WTC11 (cell line): ENCODE measurements around the gene LRATD1.

ENCODE experiments used
- ATF1 ChIP-seq: sonication (generic); formaldehyde crosslinking; IDR thresholded peaks from 2 replicates; pipeline ENCODE4 v1.8.1; 2023; ENCODE audit warnings: mild to moderate bottlenecking, moderate library complexity, missing genetic modification reagents
- NFYB ChIP-seq: sonication (generic); formaldehyde crosslinking; conservative IDR thresholded peaks from 2 replicates; pipeline ENCODE4 v1.8.0; 2022; ENCODE audit warnings: low read depth, missing genetic modification reagents
- NR3C1 ChIP-seq: sonication (generic); formaldehyde crosslinking; conservative IDR thresholded peaks from 2 replicates; pipeline ENCODE4 v1.8.1; 2023; ENCODE audit warnings: low read depth, mild to moderate bottlenecking, missing genetic modification reagents
- RORB ChIP-seq: fragments of 250-450 bp; sonication (Bioruptor Pico); IDR thresholded peaks from 2 replicates; pipeline ENCODE4 v1.9.0; 2021; ENCODE audit warnings: mild to moderate bottlenecking
- TCF7 ChIP-seq: sonication (generic); formaldehyde crosslinking; IDR thresholded peaks from 2 replicates; pipeline ENCODE4 v1.8.0; 2022; ENCODE audit warnings: mild to moderate bottlenecking, low read depth, missing genetic modification reagents, moderate library complexity
- TEAD4 ChIP-seq: sonication (generic); formaldehyde crosslinking; IDR thresholded peaks from 2 replicates; pipeline ENCODE4 v1.8.0; 2022; ENCODE audit warnings: mild to moderate bottlenecking, missing genetic modification reagents
- ZBTB21 ChIP-seq: sonication (generic); formaldehyde crosslinking; IDR thresholded peaks from 2 replicates; pipeline ENCODE4 v1.8.1; 2023; ENCODE audit warnings: mild to moderate bottlenecking, missing genetic modification reagents, borderline replicate concordance
- TF ChIP-seq, protein P1 (sequence below): sonication (generic); formaldehyde crosslinking; IDR thresholded peaks from 2 replicates; pipeline ENCODE4 v1.8.0; 2022; ENCODE audit warnings: mild to moderate bottlenecking, missing genetic modification reagents
- TF ChIP-seq, protein P2 (sequence below): fragments of 200-600 bp; IDR thresholded peaks from 2 replicates; pipeline ENCODE4 v1.8.0; 2022; ENCODE audit warnings: antibody characterized with exemption
- TF ChIP-seq, protein P3 (sequence below): sonication (generic); formaldehyde crosslinking; IDR thresholded peaks from 2 replicates; pipeline ENCODE4 v1.8.1; 2023; ENCODE audit warnings: mild to moderate bottlenecking, missing genetic modification reagents, moderate library complexity
- TF ChIP-seq, protein P4 (sequence below): sonication (generic); formaldehyde crosslinking; IDR thresholded peaks from 2 replicates; pipeline ENCODE4 v1.8.1; 2022; ENCODE audit warnings: mild to moderate bottlenecking, moderate library complexity, missing genetic modification reagents
- TF ChIP-seq, protein P5 (sequence below): sonication (generic); formaldehyde crosslinking; IDR thresholded peaks from 2 replicates; pipeline ENCODE4 v1.8.0; 2022; ENCODE audit warnings: mild to moderate bottlenecking, missing genetic modification reagents
- TF ChIP-seq, protein P6 (sequence below): sonication (generic); formaldehyde crosslinking; IDR thresholded peaks from 2 replicates; pipeline ENCODE4 v1.8.0; 2023; ENCODE audit warnings: mild to moderate bottlenecking, missing genetic modification reagents
- TF ChIP-seq, protein P7 (sequence below): sonication (generic); formaldehyde crosslinking; IDR thresholded peaks from 2 replicates; pipeline ENCODE4 v1.8.1; 2022; ENCODE audit warnings: low read depth, missing genetic modification reagents, borderline replicate concordance

DNA sequence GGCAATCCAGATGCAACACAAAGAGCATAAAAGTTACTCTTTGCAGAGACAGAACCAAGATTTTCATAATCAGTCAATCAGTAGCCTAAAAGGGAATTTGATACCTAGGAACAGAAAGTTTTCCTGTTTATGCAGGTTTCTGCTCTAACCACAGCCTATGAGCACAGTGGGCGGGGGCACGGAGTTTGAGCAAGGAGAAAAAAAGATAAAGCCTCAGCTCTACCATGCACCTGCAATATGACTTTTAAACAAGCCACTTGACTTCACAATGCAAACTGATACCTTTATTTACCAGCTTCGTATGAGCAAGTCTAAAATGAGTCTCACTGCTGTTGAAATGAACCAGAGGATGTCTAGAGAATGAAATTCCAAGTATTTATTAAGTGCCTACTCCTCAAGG lies 5.6 kb upstream of the LRATD1 start:
- TF ChIP-seq, protein P1, sequence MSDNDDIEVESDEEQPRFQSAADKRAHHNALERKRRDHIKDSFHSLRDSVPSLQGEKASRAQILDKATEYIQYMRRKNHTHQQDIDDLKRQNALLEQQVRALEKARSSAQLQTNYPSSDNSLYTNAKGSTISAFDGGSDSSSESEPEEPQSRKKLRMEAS (CRISPR knock-in tag), result no peak
- TF ChIP-seq, protein P2, sequence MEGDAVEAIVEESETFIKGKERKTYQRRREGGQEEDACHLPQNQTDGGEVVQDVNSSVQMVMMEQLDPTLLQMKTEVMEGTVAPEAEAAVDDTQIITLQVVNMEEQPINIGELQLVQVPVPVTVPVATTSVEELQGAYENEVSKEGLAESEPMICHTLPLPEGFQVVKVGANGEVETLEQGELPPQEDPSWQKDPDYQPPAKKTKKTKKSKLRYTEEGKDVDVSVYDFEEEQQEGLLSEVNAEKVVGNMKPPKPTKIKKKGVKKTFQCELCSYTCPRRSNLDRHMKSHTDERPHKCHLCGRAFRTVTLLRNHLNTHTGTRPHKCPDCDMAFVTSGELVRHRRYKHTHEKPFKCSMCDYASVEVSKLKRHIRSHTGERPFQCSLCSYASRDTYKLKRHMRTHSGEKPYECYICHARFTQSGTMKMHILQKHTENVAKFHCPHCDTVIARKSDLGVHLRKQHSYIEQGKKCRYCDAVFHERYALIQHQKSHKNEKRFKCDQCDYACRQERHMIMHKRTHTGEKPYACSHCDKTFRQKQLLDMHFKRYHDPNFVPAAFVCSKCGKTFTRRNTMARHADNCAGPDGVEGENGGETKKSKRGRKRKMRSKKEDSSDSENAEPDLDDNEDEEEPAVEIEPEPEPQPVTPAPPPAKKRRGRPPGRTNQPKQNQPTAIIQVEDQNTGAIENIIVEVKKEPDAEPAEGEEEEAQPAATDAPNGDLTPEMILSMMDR, result no peak
- TF ChIP-seq, protein P3, sequence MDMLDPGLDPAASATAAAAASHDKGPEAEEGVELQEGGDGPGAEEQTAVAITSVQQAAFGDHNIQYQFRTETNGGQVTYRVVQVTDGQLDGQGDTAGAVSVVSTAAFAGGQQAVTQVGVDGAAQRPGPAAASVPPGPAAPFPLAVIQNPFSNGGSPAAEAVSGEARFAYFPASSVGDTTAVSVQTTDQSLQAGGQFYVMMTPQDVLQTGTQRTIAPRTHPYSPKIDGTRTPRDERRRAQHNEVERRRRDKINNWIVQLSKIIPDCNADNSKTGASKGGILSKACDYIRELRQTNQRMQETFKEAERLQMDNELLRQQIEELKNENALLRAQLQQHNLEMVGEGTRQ (CRISPR knock-in tag), result no peak
- TF ChIP-seq NFYB (CRISPR knock-in tag) (no peak), NR3C1 (CRISPR knock-in tag) (no peak), ATF1 (CRISPR knock-in tag) (no peak), RORB (CRISPR knock-in tag) (no peak), ZBTB21 (CRISPR knock-in tag) (no peak), TEAD4 (CRISPR knock-in tag) (no peak), TCF7 (CRISPR knock-in tag) (no peak)
- TF ChIP-seq, protein P4, sequence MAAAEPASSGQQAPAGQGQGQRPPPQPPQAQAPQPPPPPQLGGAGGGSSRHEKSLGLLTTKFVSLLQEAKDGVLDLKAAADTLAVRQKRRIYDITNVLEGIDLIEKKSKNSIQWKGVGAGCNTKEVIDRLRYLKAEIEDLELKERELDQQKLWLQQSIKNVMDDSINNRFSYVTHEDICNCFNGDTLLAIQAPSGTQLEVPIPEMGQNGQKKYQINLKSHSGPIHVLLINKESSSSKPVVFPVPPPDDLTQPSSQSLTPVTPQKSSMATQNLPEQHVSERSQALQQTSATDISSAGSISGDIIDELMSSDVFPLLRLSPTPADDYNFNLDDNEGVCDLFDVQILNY, result no peak
- TF ChIP-seq, protein P5, sequence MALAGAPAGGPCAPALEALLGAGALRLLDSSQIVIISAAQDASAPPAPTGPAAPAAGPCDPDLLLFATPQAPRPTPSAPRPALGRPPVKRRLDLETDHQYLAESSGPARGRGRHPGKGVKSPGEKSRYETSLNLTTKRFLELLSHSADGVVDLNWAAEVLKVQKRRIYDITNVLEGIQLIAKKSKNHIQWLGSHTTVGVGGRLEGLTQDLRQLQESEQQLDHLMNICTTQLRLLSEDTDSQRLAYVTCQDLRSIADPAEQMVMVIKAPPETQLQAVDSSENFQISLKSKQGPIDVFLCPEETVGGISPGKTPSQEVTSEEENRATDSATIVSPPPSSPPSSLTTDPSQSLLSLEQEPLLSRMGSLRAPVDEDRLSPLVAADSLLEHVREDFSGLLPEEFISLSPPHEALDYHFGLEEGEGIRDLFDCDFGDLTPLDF (CRISPR knock-in tag), result no peak
- TF ChIP-seq, protein P6, sequence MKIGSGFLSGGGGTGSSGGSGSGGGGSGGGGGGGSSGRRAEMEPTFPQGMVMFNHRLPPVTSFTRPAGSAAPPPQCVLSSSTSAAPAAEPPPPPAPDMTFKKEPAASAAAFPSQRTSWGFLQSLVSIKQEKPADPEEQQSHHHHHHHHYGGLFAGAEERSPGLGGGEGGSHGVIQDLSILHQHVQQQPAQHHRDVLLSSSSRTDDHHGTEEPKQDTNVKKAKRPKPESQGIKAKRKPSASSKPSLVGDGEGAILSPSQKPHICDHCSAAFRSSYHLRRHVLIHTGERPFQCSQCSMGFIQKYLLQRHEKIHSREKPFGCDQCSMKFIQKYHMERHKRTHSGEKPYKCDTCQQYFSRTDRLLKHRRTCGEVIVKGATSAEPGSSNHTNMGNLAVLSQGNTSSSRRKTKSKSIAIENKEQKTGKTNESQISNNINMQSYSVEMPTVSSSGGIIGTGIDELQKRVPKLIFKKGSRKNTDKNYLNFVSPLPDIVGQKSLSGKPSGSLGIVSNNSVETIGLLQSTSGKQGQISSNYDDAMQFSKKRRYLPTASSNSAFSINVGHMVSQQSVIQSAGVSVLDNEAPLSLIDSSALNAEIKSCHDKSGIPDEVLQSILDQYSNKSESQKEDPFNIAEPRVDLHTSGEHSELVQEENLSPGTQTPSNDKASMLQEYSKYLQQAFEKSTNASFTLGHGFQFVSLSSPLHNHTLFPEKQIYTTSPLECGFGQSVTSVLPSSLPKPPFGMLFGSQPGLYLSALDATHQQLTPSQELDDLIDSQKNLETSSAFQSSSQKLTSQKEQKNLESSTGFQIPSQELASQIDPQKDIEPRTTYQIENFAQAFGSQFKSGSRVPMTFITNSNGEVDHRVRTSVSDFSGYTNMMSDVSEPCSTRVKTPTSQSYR (CRISPR knock-in tag), result no peak
- TF ChIP-seq, protein P7, sequence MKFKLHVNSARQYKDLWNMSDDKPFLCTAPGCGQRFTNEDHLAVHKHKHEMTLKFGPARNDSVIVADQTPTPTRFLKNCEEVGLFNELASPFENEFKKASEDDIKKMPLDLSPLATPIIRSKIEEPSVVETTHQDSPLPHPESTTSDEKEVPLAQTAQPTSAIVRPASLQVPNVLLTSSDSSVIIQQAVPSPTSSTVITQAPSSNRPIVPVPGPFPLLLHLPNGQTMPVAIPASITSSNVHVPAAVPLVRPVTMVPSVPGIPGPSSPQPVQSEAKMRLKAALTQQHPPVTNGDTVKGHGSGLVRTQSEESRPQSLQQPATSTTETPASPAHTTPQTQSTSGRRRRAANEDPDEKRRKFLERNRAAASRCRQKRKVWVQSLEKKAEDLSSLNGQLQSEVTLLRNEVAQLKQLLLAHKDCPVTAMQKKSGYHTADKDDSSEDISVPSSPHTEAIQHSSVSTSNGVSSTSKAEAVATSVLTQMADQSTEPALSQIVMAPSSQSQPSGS, result no peak
